A549 (cell line): ENCODE results near the gene PPL.
A peak's percentile ranks its signal among the peaks of the same experiment; 100 is the strongest.

Source experiments
- CTCF ChIP-seq: fragments of >200 bp; sonication (Bioruptor Twin); formaldehyde crosslinking; IDR thresholded peaks from 3 replicates; pipeline ENCODE4 v1.5.1; 2016
- EHMT2 ChIP-seq: fragments of 200-600 bp; sonication (generic); IDR thresholded peaks from 2 replicates; pipeline ENCODE4 v1.6.1; 2016; ENCODE audit warnings: antibody characterized with exemption, low read depth, mild to moderate bottlenecking, moderate library complexity
- EP300 ChIP-seq, 2 experiments: fragments of >200 bp; sonication (Bioruptor Twin); formaldehyde crosslinking; IDR thresholded peaks; 2 replicates in 1 of 2; 3 replicates in 1 of 2; pipeline ENCODE4 v1.6.1; 2016 to 2017
- GATA3 ChIP-seq: IDR thresholded peaks from 2 replicates; pipeline ENCODE4 v1.6.1; 2012; ENCODE audit warnings: borderline replicate concordance
- POLR2A ChIP-seq: IDR thresholded peaks from 2 replicates; pipeline ENCODE4 v1.6.1; 2012; ENCODE audit warnings: mild to moderate bottlenecking, low read length
- RCOR1 ChIP-seq: fragments of 150-350 bp; IDR thresholded peaks from 2 replicates; pipeline ENCODE4 v1.6.1; 2014; ENCODE audit warnings: antibody characterized with exemption, low read length, low read depth

DNA sequence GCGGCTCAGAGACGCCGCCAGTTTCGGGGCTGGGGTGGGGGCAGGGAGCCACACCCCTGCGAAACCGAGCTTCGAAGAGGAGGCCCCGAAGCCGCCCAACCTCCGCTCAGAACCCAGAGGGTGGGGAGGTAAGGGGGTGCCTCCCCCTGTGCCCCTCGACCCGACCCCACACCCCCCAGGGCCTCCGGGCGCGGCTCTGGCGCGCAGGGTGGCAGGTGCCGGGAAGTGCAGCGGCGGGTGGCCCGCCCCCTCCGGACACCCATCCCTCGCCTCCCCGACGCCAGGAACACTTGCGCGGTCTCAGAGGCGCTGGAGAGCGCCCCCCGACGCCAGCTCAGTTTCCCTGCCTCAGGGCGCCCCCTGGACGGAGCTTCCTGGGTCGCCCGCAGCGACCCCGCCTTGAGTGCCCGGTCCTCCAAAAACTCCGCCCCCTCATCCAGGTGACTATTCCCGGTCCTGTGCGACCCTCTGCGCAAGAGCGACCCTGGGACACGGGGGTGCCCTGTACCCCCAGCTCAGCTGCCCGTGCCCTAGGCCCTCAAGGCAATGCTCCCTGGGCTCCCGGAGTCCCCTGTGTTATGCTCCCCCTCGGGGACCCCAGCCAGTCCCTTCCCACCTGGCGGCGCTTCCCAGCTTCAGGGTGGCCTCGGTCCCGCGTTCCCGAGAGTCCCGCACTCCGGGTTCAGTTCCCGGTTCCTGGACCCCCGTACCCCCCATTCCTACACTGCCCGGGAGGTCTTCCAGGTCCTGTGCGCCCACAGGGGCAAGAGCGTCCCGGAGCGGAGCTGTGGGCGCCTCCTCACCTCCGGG lies 562 bp downstream of the PPL start:
- TF ChIP-seq EP300 (IDR thresholded peaks at IDR 0.05), result no peak
- TF ChIP-seq RCOR1, result no peak
- peak; percentile 37; the same call in 2 of the 3 replicates for TF ChIP-seq CTCF
- TF ChIP-seq GATA3, result no peak
- TF ChIP-seq POLR2A, result no peak
- TF ChIP-seq EHMT2, result no peak
